CD4-positive, alpha-beta T cell (primary cell): Measurements from ENCODE around the gene SULT1C2. TPM values are rescaled to one million over a fixed set of nuclear protein-coding genes. Genes with fewer than 3 reads are reported as not detected.

ENCODE experiments used
- ATAC-seq: fragments of 200-7000 bp; cut with Tn5 transposase; one replicate; pipeline ENCODE4 v1.10.0; 2022; ENCODE audit warnings: mild to moderate bottlenecking; ENCODE audit not compliant: poor library complexity
- CTCF ChIA-PET: fragments of 350-600 bp; sonication (Branson Sonifier 250); formaldehyde crosslinking; loops from one replicate; lab custom pipeline; 2021; ENCODE audit warnings: antibody characterized with exemption, inconsistent platforms; lab: Charles Lee
- POLR2A ChIA-PET: fragments of 350-600 bp; sonication (Branson Sonifier 250); formaldehyde crosslinking; loops from one replicate; lab custom pipeline; 2021; ENCODE audit warnings: antibody characterized with exemption, inconsistent platforms; lab: Charles Lee
- DNase-seq, 14 experiments: peaks; one replicate each; pipeline ENCODE4 v3.0.0-alpha.2; 2013 to 2020; ENCODE audit warnings: mixed read lengths in 2 of 14
- H3K27ac ChIP-seq, 2 donors: one replicate each; pipeline versions ENCODE4 v1.5.1 to v1.7.0; 2013; ENCODE audit warnings: low read length in 2 of 2, low read depth in 1 of 2, mild to moderate bottlenecking in 1 of 2
- H3K27me3 ChIP-seq, 2 experiments: 1 replicate in 1 of 2; 2 replicates in 1 of 2; pipeline versions ENCODE4 v1.6.1 to v1.7.0; 2013; ENCODE audit warnings: low read length in 2 of 2, control low read depth in 1 of 2, mild to moderate bottlenecking in 1 of 2, moderate library complexity in 1 of 2; ENCODE audit not compliant: insufficient read depth in 2 of 2, control insufficient read depth in 1 of 2
- H3K36me3 ChIP-seq: one replicate; pipeline ENCODE4 v1.6.1; 2013; ENCODE audit warnings: low read length, control low read depth; ENCODE audit not compliant: insufficient read depth
- H3K4me1 ChIP-seq: one replicate; pipeline ENCODE4 v1.6.1; 2013; ENCODE audit warnings: low read length, control low read depth; ENCODE audit not compliant: insufficient read depth
- H3K4me3 ChIP-seq: one replicate; pipeline ENCODE4 v1.5.1; 2013; ENCODE audit warnings: mild to moderate bottlenecking, low read length, moderate library complexity
- H3K9me3 ChIP-seq, 2 experiments: 1 replicate in 1 of 2; 2 replicates in 1 of 2; pipeline versions ENCODE4 v1.6.1 to v1.7.0; 2013; ENCODE audit warnings: low read length in 2 of 2, mild to moderate bottlenecking in 2 of 2, control low read depth in 1 of 2, moderate library complexity in 1 of 2; ENCODE audit not compliant: control insufficient read depth in 1 of 2, insufficient read depth in 1 of 2
- H3K27ac Mint-ChIP-seq: one replicate; pipeline ENCODE4 v1.8.0; 2020; ENCODE audit warnings: mixed read lengths
- H3K27me3 Mint-ChIP-seq: one replicate; pipeline ENCODE4 v1.8.0; 2021; ENCODE audit warnings: mixed read lengths
- H3K36me3 Mint-ChIP-seq: one replicate; pipeline ENCODE4 v1.8.0; 2021; ENCODE audit warnings: low read depth, mixed read lengths
- H3K4me1 Mint-ChIP-seq: one replicate; pipeline ENCODE4 v1.8.0; 2021; ENCODE audit warnings: low read depth, mixed read lengths
- H3K4me3 Mint-ChIP-seq: one replicate; pipeline ENCODE4 v1.8.0; 2020; ENCODE audit warnings: mild to moderate bottlenecking, mixed read lengths
- H3K9me3 Mint-ChIP-seq: one replicate; pipeline ENCODE4 v1.8.0; 2020; ENCODE audit warnings: mixed read lengths
- CTCF ChIP-seq: fragments of 200-600 bp; IDR thresholded peaks from one replicate; pipeline ENCODE4 v1.8.0; 2022; ENCODE audit warnings: antibody characterized with exemption, mild to moderate bottlenecking
- intact Hi-C, 2 experiments: fragments of 100-400 bp; cut with DNase I in 1 of 2; cut with micrococcal nuclease in 1 of 2; formaldehyde crosslinking; loops; one replicate each; pipeline versions ENCODE4 v1.15.1 to v1.9.0; 2023 to 2025; cut with DNase I, micrococcal nuclease
- total RNA-seq, 174 experiments: library from RNA in 2 of 174; stranded (reverse) in 2 of 174; gene quantifications; one replicate each; pipeline ENCODE4 v1.2.3 and lab custom pipeline; 2021 to 2026

Gene SULT1C2
- total RNA-seq, 2 experiments from 2014 or later, result not detected

GRCh38 chr2:108268001-108268400, 20.7 kb upstream of the SULT1C2 start:
- ChIA-PET CTCF (no interaction called here), POLR2A (no interaction called here)
- H3K27me3 ChIP-seq, result peaks cover 2 to 7% of the 10 kb centered on the region in 2 experiments
- no peaks in the 10 kb centered on the region for H3K9me3 Mint-ChIP-seq
- H3K4me1 Mint-ChIP-seq, result no peaks in the 10 kb centered on the region
- no peak overlapping the region for H3K27ac Mint-ChIP-seq
- intact Hi-C loops, result no loop called here
- H3K36me3 ChIP-seq, result no peaks in the 10 kb centered on the region
- DNase-seq (no peak), ATAC-seq (no peak)
- peaks cover 17% of the 10 kb centered on the region for H3K27me3 Mint-ChIP-seq
- no peak for TF ChIP-seq CTCF
- H3K4me3 Mint-ChIP-seq, result no peak overlapping the region
- H3K9me3 ChIP-seq, result peaks cover 0 to 3% of the 10 kb centered on the region in 2 experiments
- H3K4me1 ChIP-seq, result no peaks in the 10 kb centered on the region
- H3K27ac ChIP-seq, result no peak overlapping the region
- no peak overlapping the region for H3K4me3 ChIP-seq
- no peaks in the 10 kb centered on the region for H3K36me3 Mint-ChIP-seq

- peaks cover 2 to 7% of the 10 kb centered on the region in 2 experiments for H3K27me3 ChIP-seq
Measured at GRCh38 chr2:108270346-108270745, 18.3 kb upstream of the SULT1C2 start.

GRCh38 chr2:108270768-108271506, 17.8 kb upstream of the SULT1C2 start:
- no peaks in the 10 kb centered on the region for H3K9me3 Mint-ChIP-seq
- no peak overlapping the region for H3K27ac ChIP-seq
- H3K9me3 ChIP-seq, result peaks cover 0 to 3% of the 10 kb centered on the region in 2 experiments
- H3K36me3 Mint-ChIP-seq, result no peaks in the 10 kb centered on the region
- intact Hi-C loops, result no loop called here
- DNase-seq, result no peak
- ATAC-seq, result no peak
- no peak overlapping the region for H3K27ac Mint-ChIP-seq
- peaks cover 2 to 7% of the 10 kb centered on the region in 2 experiments for H3K27me3 ChIP-seq
- no peak overlapping the region for H3K4me3 Mint-ChIP-seq
- H3K4me1 ChIP-seq, result no peaks in the 10 kb centered on the region
- no peak for TF ChIP-seq CTCF
- POLR2A ChIA-PET, result no interaction called here
- H3K4me1 Mint-ChIP-seq, result no peaks in the 10 kb centered on the region
- H3K36me3 ChIP-seq, result no peaks in the 10 kb centered on the region
- H3K4me3 ChIP-seq, result no peak overlapping the region
- CTCF ChIA-PET, result no interaction called here
- peaks cover 5% of the 10 kb centered on the region for H3K27me3 Mint-ChIP-seq

More at GRCh38 chr2:108270346-108270745, 18.3 kb upstream of the SULT1C2 start:
- no peaks in the 10 kb centered on the region for H3K36me3 Mint-ChIP-seq
- ChIA-PET POLR2A (no interaction called here), CTCF (no interaction called here)
- Histone ChIP-seq H3K4me1 (no peaks in the 10 kb centered on the region), H3K36me3 (no peaks in the 10 kb centered on the region), H3K27ac (no peak overlapping the region), H3K4me3 (no peak overlapping the region), H3K9me3 (peaks cover 0 to 3% of the 10 kb centered on the region in 2 experiments)
- DNase-seq, result no peak
- no peaks in the 10 kb centered on the region for H3K4me1 Mint-ChIP-seq
- no peak overlapping the region for H3K27ac Mint-ChIP-seq
- H3K9me3 Mint-ChIP-seq, result no peaks in the 10 kb centered on the region
- ATAC-seq, result no peak
- TF ChIP-seq CTCF, result no peak
- H3K4me3 Mint-ChIP-seq, result no peak overlapping the region
- H3K27me3 Mint-ChIP-seq, result peaks cover 9% of the 10 kb centered on the region
- intact Hi-C loops, result no loop called here
